ENCODE results near the gene ASIC3.
"Not testable (repeated sequence)": the region's sequence is repeated elsewhere in the genome, so short reads cannot be mapped to it uniquely, and the experiment has no call there.

The ASIC3 gene

GRCh38 chr7:151018421-151019129, 29.8 kb upstream of the ASIC3 start:
- TF ChIP-seq POLR2A (IDR thresholded peaks at IDR 0.05; ENCODE audit: low read depth, low read length): no peak
- DNase-seq (ENCODE audit: insufficient read length, low spot score) (no peak), FAIRE-seq (no peak)

DNA sequence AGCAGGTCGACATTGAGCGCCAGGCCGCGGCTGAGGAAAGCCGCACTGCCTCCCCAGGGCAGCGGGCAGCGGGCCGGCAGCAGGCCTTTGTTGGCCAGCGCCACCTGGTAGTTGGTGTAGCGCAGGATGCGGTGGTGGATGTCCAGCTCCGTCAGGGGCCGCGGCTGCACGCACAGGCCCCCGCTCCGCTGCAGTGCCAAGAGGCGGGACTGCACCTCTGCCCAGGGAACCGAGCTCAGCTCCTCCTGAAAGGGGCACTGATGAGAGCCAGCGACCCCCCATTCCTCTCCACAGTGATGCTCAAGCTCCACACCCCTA, 29.2 kb upstream of the ASIC3 start:
- TF ChIP-seq POLR2A (IDR thresholded peaks at IDR 0.05; ENCODE audit: low read depth, low read length): no peak
- DNase-seq (ENCODE audit: insufficient read length, low spot score) (no peak), FAIRE-seq (no peak)

DNA sequence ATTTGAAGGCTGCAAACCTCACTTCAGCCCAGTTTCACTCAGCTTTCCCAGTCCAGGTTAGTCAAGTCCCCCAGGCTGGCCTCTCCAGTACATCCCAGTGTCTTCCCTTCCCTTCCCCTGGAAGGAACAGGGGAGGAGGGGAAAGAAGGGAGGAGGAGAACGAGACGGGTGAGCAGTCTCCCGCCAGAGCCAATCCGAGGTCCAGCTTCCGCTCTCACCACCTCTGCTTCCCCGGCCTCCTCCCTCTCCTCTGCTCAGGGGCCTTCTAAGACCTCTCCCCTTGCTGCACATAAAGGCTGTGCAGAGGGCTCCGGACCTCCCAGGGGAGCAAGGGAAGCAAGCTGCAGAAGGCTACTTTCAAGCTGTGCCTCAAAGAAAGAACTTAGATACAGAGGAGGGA, 28.1 kb upstream of the ASIC3 start:
- TF ChIP-seq POLR2A (IDR thresholded peaks at IDR 0.05; ENCODE audit: low read depth, low read length): no peak
- FAIRE-seq (no peak), DNase-seq (ENCODE audit: insufficient read length, low spot score) (no peak)

DNA sequence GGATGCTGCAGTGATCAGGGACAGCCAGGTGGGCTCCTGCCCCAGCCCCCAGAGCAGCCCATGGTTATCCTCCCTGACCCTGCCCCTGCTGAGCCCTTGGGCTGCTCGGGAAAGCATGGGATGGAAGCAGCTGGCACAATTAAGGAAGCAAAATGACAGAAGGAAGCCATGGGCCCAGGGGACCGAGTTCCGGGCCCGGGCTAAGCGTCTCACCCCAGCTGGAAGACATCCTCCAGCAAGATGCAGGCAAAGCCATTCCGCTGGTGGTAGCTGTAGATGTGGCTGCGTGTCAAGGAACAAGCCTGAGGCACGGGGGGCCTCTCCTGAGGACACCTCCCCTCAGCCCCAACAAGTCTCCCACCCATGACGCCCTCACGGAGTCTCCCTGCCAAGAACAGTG, 25.1 kb upstream of the ASIC3 start:
- DNase-seq (ENCODE audit: insufficient read length, low spot score): no peak
- TF ChIP-seq POLR2A (IDR thresholded peaks at IDR 0.05; ENCODE audit: low read depth, low read length): no peak

DNA sequence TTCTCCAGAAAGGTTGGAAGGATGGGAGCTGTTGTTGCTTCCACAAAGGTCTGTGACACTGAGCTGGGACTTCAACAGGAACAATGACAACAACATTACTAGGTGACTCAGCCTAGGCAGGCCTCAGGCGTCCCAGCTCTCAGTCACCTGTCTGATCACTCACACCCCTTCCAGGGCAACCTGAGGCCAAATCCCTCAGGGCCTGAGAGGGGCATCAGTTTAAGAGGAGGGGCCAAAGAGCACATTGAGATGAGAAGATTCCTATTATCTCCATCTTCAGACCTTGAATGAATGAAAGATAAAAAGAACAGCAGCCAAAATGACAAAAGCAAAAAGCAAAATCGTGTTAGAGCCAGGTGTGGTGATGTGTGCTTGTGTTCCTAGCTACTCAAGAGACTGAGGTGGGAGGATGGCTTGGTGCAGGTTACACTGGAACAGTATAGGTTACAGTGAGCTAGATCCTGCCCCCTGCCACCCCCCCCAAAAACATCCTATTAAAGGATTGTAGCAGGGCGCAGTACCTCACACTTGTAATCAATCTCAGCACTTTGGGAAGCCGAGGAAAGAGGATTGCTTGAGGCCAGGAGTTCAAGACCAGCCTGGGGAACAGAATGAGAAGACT, 23.8 kb upstream of the ASIC3 start, which contains the start of gene ATG9B:
Gene ATG9B, minus strand, starts transcription at position 60 of the 622 bp plus-strand sequence. CDS start 71 bp downstream, outside the sequence.
- FAIRE-seq: no peak
- TF ChIP-seq POLR2A (IDR thresholded peaks at IDR 0.05; ENCODE audit: low read depth, low read length): no peak
- DNase-seq (ENCODE audit: insufficient read length, low spot score): no peak

More for the DNA sequence above, 25.1 kb upstream of the ASIC3 start:
- FAIRE-seq: no peak

DNA sequence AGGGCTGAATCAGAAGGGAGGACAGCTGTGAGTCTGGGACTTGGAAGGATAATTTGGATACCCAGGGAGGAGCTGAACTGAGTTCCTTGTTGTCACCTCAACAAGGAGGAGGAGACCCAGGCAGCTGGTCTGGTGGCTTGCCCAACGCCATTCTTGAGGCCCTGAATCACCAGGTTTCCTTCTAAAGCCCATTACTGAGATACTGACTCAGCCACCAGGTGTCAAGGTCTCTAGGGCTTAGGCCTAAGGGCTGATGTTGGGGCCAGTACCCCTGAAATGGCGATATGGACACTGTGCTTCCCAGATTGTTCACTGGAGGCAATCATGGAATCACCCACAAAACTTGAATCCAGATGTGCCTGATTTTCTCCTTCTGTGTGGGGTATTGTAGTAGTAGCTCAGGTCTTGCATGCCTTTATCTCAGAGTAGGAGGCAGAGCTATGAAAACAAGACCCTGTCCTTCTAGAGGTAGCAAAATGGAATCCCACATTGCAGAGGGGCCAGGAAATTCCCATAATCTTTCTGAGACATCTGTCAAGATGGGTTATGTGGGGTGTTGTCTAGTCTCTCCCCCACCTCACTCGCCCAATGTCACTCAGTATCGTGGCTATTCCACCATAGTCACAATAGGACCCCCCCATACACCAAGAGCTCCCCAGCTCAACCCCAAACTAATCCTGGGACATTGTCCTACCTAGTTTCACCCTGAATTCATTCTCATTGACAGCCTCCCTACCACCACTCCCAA, 22.2 kb upstream of the ASIC3 start:
- TF ChIP-seq POLR2A (IDR thresholded peaks at IDR 0.05; ENCODE audit: low read depth, low read length): no peak
- no peak for FAIRE-seq
- DNase-seq (ENCODE audit: insufficient read length, low spot score): no peak

DNA sequence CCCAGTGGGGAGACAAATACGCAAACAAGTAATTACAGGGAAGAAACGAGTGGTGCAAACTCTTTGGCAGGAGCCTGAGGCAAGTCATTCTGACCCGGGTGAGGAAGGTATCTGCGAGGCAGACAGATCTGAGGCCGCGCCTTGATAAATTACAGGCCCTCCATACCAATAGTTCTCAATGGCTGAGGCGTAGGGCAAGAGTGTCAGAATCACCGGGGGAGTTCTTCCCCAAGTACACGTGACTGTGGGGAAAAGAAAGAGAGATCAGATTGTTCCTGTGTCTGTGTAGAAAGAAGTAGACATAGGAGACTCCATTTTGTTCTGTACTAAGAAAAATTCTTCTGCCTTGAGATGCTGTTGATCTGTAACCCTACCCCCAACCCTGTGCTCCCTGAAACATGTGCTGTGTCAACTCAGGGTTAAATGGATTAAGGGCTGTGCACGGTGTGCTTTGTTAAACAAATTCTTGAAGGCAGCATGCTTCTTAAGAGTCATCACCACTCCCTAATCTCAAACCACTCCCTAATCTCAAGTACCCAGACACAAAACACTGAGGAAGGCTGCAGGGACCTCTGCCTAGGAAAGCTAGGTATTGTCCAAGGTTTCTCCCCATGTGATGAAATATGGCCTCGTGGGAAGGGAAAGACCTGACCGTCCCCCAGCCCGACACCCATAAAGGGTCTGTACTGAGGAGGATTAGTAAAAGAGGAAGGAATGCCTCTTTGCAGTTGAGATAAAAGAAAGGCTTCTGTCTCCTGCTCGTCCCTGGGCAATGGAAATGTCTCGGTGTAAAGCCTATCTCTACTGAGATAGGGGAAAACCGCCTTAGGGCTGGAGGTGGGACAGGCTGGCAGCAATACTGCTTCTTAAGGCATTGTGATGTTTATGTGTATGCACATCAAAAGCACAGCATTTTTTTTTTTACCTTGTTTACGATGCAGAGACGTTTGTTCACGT, 21.3 kb upstream of the ASIC3 start:
- DNase-seq (ENCODE audit: insufficient read length, low spot score); FAIRE-seq: not testable (repeated sequence)

DNA sequence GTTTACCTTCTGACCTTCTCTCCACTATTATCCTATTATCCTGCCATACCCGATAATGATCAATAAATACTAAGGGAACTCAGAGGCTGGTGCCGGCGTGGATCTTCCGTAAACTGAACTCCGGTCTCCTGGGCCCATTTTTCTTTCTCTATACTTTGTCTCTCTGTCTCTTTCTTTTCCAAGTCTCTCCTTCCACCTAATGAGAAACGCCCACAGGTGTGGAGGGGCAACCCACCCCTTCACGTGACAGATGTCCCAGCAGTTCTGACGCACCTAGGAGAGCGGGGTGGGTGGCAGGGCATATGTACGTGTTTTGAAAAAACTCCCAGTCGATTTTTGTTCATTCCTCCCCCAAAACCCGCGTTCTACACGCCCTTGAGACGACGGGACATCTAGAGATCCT, 20.6 kb upstream of the ASIC3 start:
- FAIRE-seq; DNase-seq (ENCODE audit: insufficient read length, low spot score): not testable (repeated sequence)

- DNase-seq (ENCODE audit: insufficient read length, low spot score) (peak; percentile 99), FAIRE-seq (peak; percentile 66)
- peak; percentile 70; the same call in 1 of the 2 replicates for TF ChIP-seq POLR2A (IDR thresholded peaks at IDR 0.05; ENCODE audit: low read depth, low read length)
Measured at GRCh38 chr7:151028131-151028947, 20.0 kb upstream of the ASIC3 start, which contains the start of gene ABCB8. Gene ABCB8 (plus strand): TSS chr7:151028450. CDS start chr7:151028516, 66 bp downstream.

GRCh38 chr7:151028948-151029501, 19.3 kb upstream of the ASIC3 start:
- DNase-seq (ENCODE audit: insufficient read length, low spot score): no peak
- no peak for TF ChIP-seq POLR2A (IDR thresholded peaks at IDR 0.05; ENCODE audit: low read depth, low read length)
- no peak for FAIRE-seq

DNA sequence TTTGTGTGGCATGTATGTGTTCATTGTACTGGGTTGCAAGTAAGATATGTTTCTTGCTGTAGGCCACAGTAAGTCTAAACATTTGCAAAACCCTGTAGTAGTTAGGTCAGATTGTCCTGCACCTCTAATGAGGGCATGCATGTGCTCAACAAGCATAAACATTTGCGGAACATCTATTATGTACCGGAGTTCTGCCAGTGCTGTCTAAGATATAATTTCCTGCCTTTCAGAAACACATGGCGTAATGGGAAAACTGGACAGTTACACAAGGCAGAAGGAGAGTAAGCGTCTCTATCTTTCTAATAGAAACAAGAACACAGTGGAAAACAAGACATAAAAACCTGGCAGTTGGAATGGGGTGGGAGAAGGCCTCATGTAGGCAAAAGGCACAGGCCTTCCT, 17.3 kb upstream of the ASIC3 start:
- TF ChIP-seq POLR2A (IDR thresholded peaks at IDR 0.05; ENCODE audit: low read depth, low read length): no peak
- FAIRE-seq (no peak), DNase-seq (ENCODE audit: insufficient read length, low spot score) (no peak)

Measured in H54 (cell line).